ENCODE results near the gene INPP4B. TPM values are rescaled to one million over a fixed set of nuclear protein-coding genes. Genes with fewer than 3 reads are reported as not detected.

Gene INPP4B
- total and polyA plus RNA-seq, 2 donors (not counting 1 experiment from before 2014, with no cell fraction given), result 0.03 TPM; not detected in 1

- intact Hi-C loops (cut with micrococcal nuclease), result no loop called here
- no peak for ATAC-seq (ENCODE audit: low read depth)
- Histone ChIP-seq H4K20me1 (ENCODE audit: control insufficient read depth, insufficient read depth, low read length, poor library complexity, severe bottlenecking) (no peaks in the 10 kb centered on the region), H3K27ac (ENCODE audit: low read length in 2 of 2) (no peak overlapping the region), H3K79me2 (ENCODE audit: control insufficient read depth, insufficient read depth, low read length) (no peaks in the 10 kb centered on the region), H3K9me3 (ENCODE audit: control extremely low read depth in 1 of 3, control insufficient read depth in 2 of 3, insufficient read depth in 1 of 3, low read length in 2 of 3) (no peaks in the 10 kb centered on the region), H2AFZ (ENCODE audit: insufficient read depth, low read depth, low read length, poor library complexity, severe bottlenecking) (no peak overlapping the region), H3K27me3 (replicated peaks in 1 of 4; ENCODE audit: control extremely low read depth in 1 of 4, control insufficient read depth in 3 of 4, insufficient read depth in 4 of 4, low read length in 3 of 4) (no peaks in the 10 kb centered on the region), H3K9ac (ENCODE audit: low read length) (no peak overlapping the region), H3K4me2 (replicated peaks; ENCODE audit: low read depth, low read length, poor library complexity, severe bottlenecking) (no peak overlapping the region), H3K4me3 (ENCODE audit: control extremely low read depth in 1 of 5, extremely low read depth in 1 of 5, insufficient read depth in 1 of 5, low read depth in 2 of 5, low read length in 4 of 5) (no peak overlapping the region), H3K36me3 (replicated peaks in 1 of 2; ENCODE audit: control extremely low read depth in 1 of 2, control insufficient read depth in 1 of 2, extremely low read depth in 1 of 2, insufficient read depth in 2 of 2, low read length in 1 of 2) (no peaks in the 10 kb centered on the region), H3K4me1 (ENCODE audit: control insufficient read depth in 2 of 2, insufficient read depth in 2 of 2, low read length in 2 of 2) (no peaks in the 10 kb centered on the region)
- no peak for DNase-seq
- no peaks in the 10 kb centered on the region for H3K4me1 Mint-ChIP-seq
- no peak for TF ChIP-seq EZH2 (IDR thresholded peaks at IDR 0.05; ENCODE audit: borderline replicate concordance, insufficient read depth, low read depth, low read length, poor library complexity, severe bottlenecking)
- TF ChIP-seq, protein P1, sequence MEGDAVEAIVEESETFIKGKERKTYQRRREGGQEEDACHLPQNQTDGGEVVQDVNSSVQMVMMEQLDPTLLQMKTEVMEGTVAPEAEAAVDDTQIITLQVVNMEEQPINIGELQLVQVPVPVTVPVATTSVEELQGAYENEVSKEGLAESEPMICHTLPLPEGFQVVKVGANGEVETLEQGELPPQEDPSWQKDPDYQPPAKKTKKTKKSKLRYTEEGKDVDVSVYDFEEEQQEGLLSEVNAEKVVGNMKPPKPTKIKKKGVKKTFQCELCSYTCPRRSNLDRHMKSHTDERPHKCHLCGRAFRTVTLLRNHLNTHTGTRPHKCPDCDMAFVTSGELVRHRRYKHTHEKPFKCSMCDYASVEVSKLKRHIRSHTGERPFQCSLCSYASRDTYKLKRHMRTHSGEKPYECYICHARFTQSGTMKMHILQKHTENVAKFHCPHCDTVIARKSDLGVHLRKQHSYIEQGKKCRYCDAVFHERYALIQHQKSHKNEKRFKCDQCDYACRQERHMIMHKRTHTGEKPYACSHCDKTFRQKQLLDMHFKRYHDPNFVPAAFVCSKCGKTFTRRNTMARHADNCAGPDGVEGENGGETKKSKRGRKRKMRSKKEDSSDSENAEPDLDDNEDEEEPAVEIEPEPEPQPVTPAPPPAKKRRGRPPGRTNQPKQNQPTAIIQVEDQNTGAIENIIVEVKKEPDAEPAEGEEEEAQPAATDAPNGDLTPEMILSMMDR (IDR thresholded peaks at IDR 0.05), result no peak
- ChIA-PET CTCF (no interaction called here), POLR2A (no interaction called here)
- no peaks in the 10 kb centered on the region for H3K9me3 Mint-ChIP-seq (ENCODE audit: insufficient read depth)
- H3K4me3 Mint-ChIP-seq, result no peak overlapping the region
- no CpG with 5 or more reads among the region's 3 CpGs for WGBS (ENCODE audit: insufficient coverage)
- H3K27ac Mint-ChIP-seq, result no peak overlapping the region
- no peaks in the 10 kb centered on the region for H3K27me3 Mint-ChIP-seq
Observed at GRCh38 chr4:142161086-142161485, 685.0 kb downstream of the INPP4B start.

DNA sequence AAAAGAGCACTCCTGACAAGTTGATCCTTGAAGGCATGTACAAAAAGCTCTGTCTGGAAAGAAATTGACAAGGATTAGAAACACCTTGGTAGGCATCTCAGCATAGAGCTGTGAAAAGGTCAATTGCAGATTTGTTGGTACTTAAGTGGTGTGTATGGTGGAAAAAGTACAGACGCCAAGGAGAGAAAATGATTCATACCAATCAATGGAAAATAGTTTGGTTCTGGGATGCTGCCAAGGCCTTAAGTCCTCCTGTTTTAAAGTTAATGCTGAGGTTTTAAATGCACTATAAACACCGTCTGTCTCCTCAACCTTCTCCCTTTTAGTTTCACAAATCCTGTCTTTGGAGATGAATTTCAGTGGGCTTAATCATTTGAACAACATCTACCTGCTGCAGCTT, 685.6 kb downstream of the INPP4B start:
- TF ChIP-seq EZH2 (IDR thresholded peaks at IDR 0.05; ENCODE audit: borderline replicate concordance, insufficient read depth, low read depth, low read length, poor library complexity, severe bottlenecking), result no peak
- TF ChIP-seq, protein P1 (IDR thresholded peaks at IDR 0.05), result no peak
- Mint-ChIP-seq H3K27ac (no peak overlapping the region), H3K4me1 (no peaks in the 10 kb centered on the region), H3K4me3 (no peak overlapping the region), H3K9me3 (ENCODE audit: insufficient read depth) (no peaks in the 10 kb centered on the region), H3K27me3 (no peaks in the 10 kb centered on the region)
- POLR2A ChIA-PET, result no interaction called here
- ATAC-seq (ENCODE audit: low read depth), result no peak
- Histone ChIP-seq H3K9me3 (ENCODE audit: control extremely low read depth in 1 of 3, control insufficient read depth in 2 of 3, insufficient read depth in 1 of 3, low read length in 2 of 3) (no peaks in the 10 kb centered on the region), H3K4me2 (replicated peaks; ENCODE audit: low read depth, low read length, poor library complexity, severe bottlenecking) (no peak overlapping the region), H3K27ac (ENCODE audit: low read length in 2 of 2) (no peak overlapping the region), H3K4me3 (ENCODE audit: control extremely low read depth in 1 of 5, extremely low read depth in 1 of 5, insufficient read depth in 1 of 5, low read depth in 2 of 5, low read length in 4 of 5) (no peak overlapping the region), H3K36me3 (replicated peaks in 1 of 2; ENCODE audit: control extremely low read depth in 1 of 2, control insufficient read depth in 1 of 2, extremely low read depth in 1 of 2, insufficient read depth in 2 of 2, low read length in 1 of 2) (no peaks in the 10 kb centered on the region), H3K9ac (ENCODE audit: low read length) (no peak overlapping the region), H3K27me3 (replicated peaks in 1 of 4; ENCODE audit: control extremely low read depth in 1 of 4, control insufficient read depth in 3 of 4, insufficient read depth in 4 of 4, low read length in 3 of 4) (no peaks in the 10 kb centered on the region), H3K4me1 (ENCODE audit: control insufficient read depth in 2 of 2, insufficient read depth in 2 of 2, low read length in 2 of 2) (no peaks in the 10 kb centered on the region), H4K20me1 (ENCODE audit: control insufficient read depth, insufficient read depth, low read length, poor library complexity, severe bottlenecking) (no peaks in the 10 kb centered on the region), H3K79me2 (ENCODE audit: control insufficient read depth, insufficient read depth, low read length) (no peaks in the 10 kb centered on the region), H2AFZ (ENCODE audit: insufficient read depth, low read depth, low read length, poor library complexity, severe bottlenecking) (no peak overlapping the region)
- intact Hi-C loops (cut with micrococcal nuclease), result no loop called here
- no peak for DNase-seq
- CTCF ChIA-PET, result interaction anchor here (0.7 kb wide), 1 partner anchor 34 kb away, joined by 3 read pairs; no protein-coding TSS in a partner anchor
- no CpG with 5 or more reads among the region's 2 CpGs for WGBS (ENCODE audit: insufficient coverage)

Data from B cell (primary cell).